ENCODE measurements around the gene DNAJB7.
"Not testable (repeated sequence)": the region's sequence is repeated elsewhere in the genome, so short reads cannot be mapped to it uniquely, and the experiment has no call there.

DNAJB7 gene

GRCh38 chr22:40838486-40838885 is 23.4 kb downstream of the DNAJB7 start:
- DNase-seq = no peak

GRCh38 chr22:40834619-40835018 is 27.3 kb downstream of the DNAJB7 start:
- DNase-seq = no peak

- no peak for DNase-seq
Measured at GRCh38 chr22:40829131-40829530, 32.8 kb downstream of the DNAJB7 start.

GRCh38 chr22:40826984-40827741 is 34.8 kb downstream of the DNAJB7 start:
- no peak for DNase-seq

GRCh38 chr22:40826292-40826691 is 35.6 kb downstream of the DNAJB7 start:
- not testable (repeated sequence) for DNase-seq

- no peak for DNase-seq
Measured at GRCh38 chr22:40823426-40823825, 38.5 kb downstream of the DNAJB7 start.

GRCh38 chr22:40819599-40820140 is 42.2 kb downstream of the DNAJB7 start:
- peak in 1 of 2 donors; percentile 3 for DNase-seq

GRCh38 chr22:40818747-40819598 is 42.9 kb downstream of the DNAJB7 start, which contains the start of gene SLC25A17:
Gene SLC25A17, minus strand, starts transcription at chr22:40819346. Its CDS starts 98 bp downstream, at chr22:40819248.
- DNase-seq = peak; percentile 86 to 87

- DNase-seq = peak in 1 of 2 donors; percentile 2
Measured at GRCh38 chr22:40818192-40818746, 43.6 kb downstream of the DNAJB7 start.

- DNase-seq = no peak
Measured at GRCh38 chr22:40817737-40818136, 44.2 kb downstream of the DNAJB7 start.

GRCh38 chr22:40813912-40814315 is 48.0 kb downstream of the DNAJB7 start:
- no peak for DNase-seq
